Measurements from ENCODE around the gene PPL.

The PPL gene

DNA sequence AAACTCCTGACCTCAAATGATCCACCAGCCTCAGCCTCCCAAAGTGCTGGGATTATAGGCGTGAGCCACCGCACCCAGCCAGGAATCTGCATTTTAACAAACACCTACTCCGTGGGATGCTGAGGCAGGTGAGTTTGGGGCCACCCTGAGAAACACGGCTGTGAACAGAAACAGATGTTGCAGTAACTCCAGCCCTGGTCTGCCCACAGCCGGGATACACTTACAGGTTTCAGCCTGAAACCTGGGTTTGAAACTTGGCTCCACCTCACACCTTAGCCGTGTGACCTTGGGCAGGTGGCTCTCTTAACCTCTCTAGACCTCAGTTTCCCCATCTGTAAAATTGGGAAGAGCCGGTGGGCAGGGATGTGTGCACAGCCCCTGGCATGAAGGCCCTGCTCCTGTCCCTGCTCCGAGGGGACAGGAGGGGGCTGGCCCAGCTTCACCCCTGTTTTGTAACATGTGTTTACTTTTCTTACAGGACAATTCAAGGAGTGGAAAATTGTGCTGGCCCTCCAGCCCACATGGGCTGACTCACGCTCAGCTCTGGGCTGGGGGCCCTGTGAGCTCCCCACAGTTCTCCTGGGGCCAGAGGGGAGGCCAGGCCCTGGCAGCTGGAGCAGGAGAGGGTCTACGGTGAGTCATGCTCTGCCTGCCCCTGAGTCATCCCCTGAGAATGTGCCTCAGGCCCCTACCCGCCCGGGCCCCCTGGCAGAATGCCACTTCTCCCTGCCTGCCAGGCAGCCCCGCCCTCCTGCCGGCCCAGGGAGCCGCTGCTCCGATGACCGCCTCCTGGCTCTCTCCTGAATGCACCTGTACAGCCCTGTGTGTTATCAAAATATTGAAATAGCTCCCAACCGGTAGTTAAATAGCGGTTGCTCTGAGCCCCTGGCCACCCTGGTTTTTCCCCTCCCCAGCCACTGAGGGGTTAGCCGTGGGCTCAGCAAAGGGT is 7.7 kb upstream of the PPL start:
- Mint-ChIP-seq H3K4me1 (peaks cover 31% of the 10 kb centered on the region), H3K4me3 (peak overlapping the region in 2 of 3 experiments; percentile 41 to 60), H3K36me3 (ENCODE audit: low read depth) (no peaks in the 10 kb centered on the region), H3K9me3 (no peaks in the 10 kb centered on the region), H3K27me3 (ENCODE audit: low read depth) (peaks cover 49% of the 10 kb centered on the region), H3K27ac (peak overlapping the region; percentile 92 to 97 (median 95))
- TF ChIP-seq, protein P1, sequence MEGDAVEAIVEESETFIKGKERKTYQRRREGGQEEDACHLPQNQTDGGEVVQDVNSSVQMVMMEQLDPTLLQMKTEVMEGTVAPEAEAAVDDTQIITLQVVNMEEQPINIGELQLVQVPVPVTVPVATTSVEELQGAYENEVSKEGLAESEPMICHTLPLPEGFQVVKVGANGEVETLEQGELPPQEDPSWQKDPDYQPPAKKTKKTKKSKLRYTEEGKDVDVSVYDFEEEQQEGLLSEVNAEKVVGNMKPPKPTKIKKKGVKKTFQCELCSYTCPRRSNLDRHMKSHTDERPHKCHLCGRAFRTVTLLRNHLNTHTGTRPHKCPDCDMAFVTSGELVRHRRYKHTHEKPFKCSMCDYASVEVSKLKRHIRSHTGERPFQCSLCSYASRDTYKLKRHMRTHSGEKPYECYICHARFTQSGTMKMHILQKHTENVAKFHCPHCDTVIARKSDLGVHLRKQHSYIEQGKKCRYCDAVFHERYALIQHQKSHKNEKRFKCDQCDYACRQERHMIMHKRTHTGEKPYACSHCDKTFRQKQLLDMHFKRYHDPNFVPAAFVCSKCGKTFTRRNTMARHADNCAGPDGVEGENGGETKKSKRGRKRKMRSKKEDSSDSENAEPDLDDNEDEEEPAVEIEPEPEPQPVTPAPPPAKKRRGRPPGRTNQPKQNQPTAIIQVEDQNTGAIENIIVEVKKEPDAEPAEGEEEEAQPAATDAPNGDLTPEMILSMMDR (IDR thresholded peaks at IDR 0.05; ENCODE audit: unreplicated experiment in 3 of 3), result no peak

GRCh38 chr16:4942481-4942880 is 5.5 kb upstream of the PPL start:
- peaks cover 54% of the 10 kb centered on the region for H3K27me3 Mint-ChIP-seq (ENCODE audit: low read depth)
- H3K27ac Mint-ChIP-seq, result peak overlapping the region in 1 of 3 experiments; percentile 78
- no peak overlapping the region for H3K4me3 Mint-ChIP-seq
- no peaks in the 10 kb centered on the region for H3K36me3 Mint-ChIP-seq (ENCODE audit: low read depth)
- TF ChIP-seq, protein P1 (IDR thresholded peaks at IDR 0.05; ENCODE audit: unreplicated experiment in 3 of 3), result no peak
- no peaks in the 10 kb centered on the region for H3K9me3 Mint-ChIP-seq
- H3K4me1 Mint-ChIP-seq, result peaks cover 30% of the 10 kb centered on the region

- H3K9me3 Mint-ChIP-seq, result no peaks in the 10 kb centered on the region
- H3K27me3 Mint-ChIP-seq (ENCODE audit: low read depth), result peaks cover 61% of the 10 kb centered on the region
- no peak overlapping the region for H3K27ac Mint-ChIP-seq
- H3K4me1 Mint-ChIP-seq, result peaks cover 30% of the 10 kb centered on the region
- H3K4me3 Mint-ChIP-seq, result no peak overlapping the region
- H3K36me3 Mint-ChIP-seq (ENCODE audit: low read depth), result no peaks in the 10 kb centered on the region
- TF ChIP-seq, protein P1 (IDR thresholded peaks at IDR 0.05; ENCODE audit: unreplicated experiment in 3 of 3), result no peak
Measured at GRCh38 chr16:4940719-4941118, 3.8 kb upstream of the PPL start.

GRCh38 chr16:4938683-4939030 is 1.7 kb upstream of the PPL start:
- no peaks in the 10 kb centered on the region for H3K36me3 Mint-ChIP-seq (ENCODE audit: low read depth)
- peaks cover 70% of the 10 kb centered on the region for H3K27me3 Mint-ChIP-seq (ENCODE audit: low read depth)
- no peaks in the 10 kb centered on the region for H3K9me3 Mint-ChIP-seq
- peaks cover 18% of the 10 kb centered on the region for H3K4me1 Mint-ChIP-seq
- H3K27ac Mint-ChIP-seq, result no peak overlapping the region
- TF ChIP-seq, protein P1 (IDR thresholded peaks at IDR 0.05; ENCODE audit: unreplicated experiment in 3 of 3), result no peak
- peak overlapping the region in 1 of 3 experiments; percentile 16 for H3K4me3 Mint-ChIP-seq

GRCh38 chr16:4937782-4938682 is 1.1 kb upstream of the PPL start:
- Mint-ChIP-seq H3K27me3 (ENCODE audit: low read depth) (peaks cover 74% of the 10 kb centered on the region), H3K27ac (peak overlapping the region in 2 of 3 experiments; percentile 47 to 50), H3K36me3 (ENCODE audit: low read depth) (no peaks in the 10 kb centered on the region), H3K9me3 (no peaks in the 10 kb centered on the region), H3K4me3 (peak overlapping the region; percentile 63 to 75 (median 74)), H3K4me1 (peaks cover 13% of the 10 kb centered on the region)
- TF ChIP-seq, protein P1 (IDR thresholded peaks at IDR 0.05; ENCODE audit: unreplicated experiment in 3 of 3), result no peak

Measured in nephron (organoid).